ENCODE data around the gene SULF2. TPM values are rescaled to one million over a fixed set of nuclear protein-coding genes. Genes with fewer than 3 reads are reported as not detected.
A peak's percentile ranks its signal among the peaks of the same experiment; 100 is the strongest.

Gene SULF2
- total RNA-seq, 2 donors from 2014 or later: 4.2 to 6.5 TPM

DNA sequence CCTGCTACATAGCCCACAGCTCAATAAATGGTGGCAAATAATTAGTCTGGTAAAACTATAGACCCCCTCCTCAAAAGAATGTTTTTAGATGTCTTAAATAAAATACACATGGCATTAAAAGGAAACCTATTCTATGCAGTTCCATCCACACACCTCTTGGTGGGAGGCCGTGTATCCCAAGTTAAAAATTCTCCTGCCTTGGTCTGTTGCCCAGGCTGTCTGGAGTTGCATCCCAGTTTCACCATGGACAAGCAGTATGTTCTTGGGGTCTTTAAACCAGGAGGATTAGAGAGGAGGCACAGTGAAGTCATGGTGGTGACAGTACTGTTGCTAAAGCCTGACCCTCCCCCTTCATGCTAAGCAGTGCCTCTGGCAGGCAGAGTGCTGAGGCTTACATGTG is 95.5 kb downstream of the SULF2 start:
- DNase-seq (no peak), ATAC-seq (no peak)
- Mint-ChIP-seq H3K4me1 (peaks cover 5% of the 10 kb centered on the region), H3K36me3 (ENCODE audit: low read depth) (peaks cover 8% of the 10 kb centered on the region), H3K27ac (peak overlapping the region; percentile 29), H3K27me3 (peaks cover 26% of the 10 kb centered on the region), H3K4me3 (no peak overlapping the region)
- no peaks in the 10 kb centered on the region for H3K9me3 ChIP-seq (ENCODE audit: control insufficient read depth, low read length, poor library complexity, severe bottlenecking)

DNA sequence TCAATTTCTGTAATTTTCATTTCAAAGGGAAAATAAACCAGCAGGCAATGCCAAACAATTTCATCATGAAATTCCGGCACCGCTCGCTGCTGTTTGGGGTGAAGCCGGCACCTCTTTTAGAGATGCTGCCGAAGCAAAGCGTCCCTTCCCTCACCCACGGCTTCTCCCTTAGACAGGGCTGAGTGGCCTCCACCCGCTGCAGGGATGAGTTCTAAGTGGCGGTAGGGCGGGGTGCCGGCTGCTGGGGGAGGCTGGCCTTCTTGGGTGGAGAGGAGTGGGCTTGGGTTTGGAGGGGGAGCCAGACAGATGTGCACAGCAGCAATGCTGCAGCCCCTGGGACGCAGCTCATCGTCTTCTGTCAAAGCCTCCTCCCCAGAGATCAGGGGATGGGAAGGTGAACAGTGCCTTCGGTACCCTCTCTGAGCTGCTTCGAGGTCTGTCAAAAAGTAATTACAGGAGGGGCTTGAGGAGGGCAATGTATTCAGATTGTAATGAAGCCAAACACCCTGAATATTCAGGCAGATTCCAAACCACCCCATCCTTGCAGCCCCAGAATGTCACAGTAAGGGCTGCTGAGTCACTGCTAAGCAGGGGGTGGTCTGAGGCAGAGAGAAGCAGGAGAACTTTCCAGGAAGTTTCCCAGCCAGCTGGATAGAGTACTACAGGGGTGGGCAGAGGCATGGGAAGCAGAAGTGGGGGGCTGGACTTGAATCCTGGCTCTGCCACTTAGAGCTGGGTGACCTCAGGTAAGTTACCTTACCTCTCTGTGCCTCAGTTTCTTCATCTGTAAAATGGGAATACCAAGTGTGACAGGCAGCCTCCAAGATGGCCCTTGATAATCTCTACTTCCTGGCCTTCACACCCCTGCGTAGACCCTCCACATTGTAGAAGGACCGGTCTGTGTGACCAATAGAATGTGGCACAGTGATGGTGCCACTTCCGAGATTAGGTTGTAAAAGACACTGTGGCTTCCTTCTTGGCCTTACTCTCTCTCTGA is 96.6 kb downstream of the SULF2 start:
- Mint-ChIP-seq H3K27me3 (peaks cover 26% of the 10 kb centered on the region), H3K4me1 (peaks cover 5% of the 10 kb centered on the region), H3K36me3 (ENCODE audit: low read depth) (peaks cover 8% of the 10 kb centered on the region), H3K4me3 (no peak overlapping the region), H3K27ac (no peak overlapping the region)
- H3K9me3 ChIP-seq (ENCODE audit: control insufficient read depth, low read length, poor library complexity, severe bottlenecking): no peaks in the 10 kb centered on the region
- DNase-seq: no peak
- ATAC-seq: no peak

DNA sequence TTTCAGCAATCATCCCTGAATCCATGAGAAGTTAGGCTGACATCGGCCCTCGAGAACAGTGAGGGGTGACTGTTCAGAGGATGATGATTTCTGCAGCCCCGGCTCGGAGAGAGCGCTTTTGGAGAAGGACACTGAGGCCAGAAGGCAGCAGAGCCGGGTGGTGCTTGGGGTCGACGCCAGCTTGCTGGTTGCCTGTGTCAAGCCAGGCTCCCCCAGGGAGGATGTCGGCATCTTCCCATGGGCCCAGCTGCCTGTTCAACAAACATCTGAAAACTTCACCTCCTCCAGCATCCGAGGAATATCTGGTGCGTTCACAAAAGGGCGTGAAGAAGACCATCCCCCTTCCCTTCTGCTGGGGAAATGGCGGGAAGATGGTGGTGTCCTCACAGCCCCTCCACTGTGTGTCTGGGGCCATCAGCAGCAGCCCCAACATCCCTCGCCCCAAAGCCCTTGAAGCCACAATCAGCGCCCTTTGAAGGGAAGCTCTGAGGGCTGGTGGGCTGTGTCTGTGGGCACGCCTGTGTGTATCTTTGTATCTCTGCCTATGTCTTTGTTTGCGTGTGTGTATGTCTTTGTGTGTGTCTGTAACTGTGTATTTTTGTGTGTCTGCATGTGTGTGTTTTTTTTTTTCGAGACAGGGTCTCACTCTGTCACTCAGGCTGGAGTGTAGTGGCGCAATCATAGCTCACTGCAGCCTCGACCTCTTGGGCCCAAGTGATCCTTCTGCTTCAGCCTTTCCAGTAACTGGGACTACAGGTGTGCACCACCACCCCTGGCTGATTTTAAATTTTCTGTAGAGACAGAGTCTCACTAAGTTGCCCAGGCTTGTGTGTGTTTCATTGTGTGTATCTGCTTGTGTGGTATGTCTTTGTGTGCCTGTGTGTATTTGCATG is 97.9 kb downstream of the SULF2 start:
- peaks cover 5% of the 10 kb centered on the region for H3K4me1 Mint-ChIP-seq
- no peak overlapping the region for H3K27ac Mint-ChIP-seq
- ATAC-seq (no peak), DNase-seq (no peak)
- H3K4me3 Mint-ChIP-seq: no peak overlapping the region
- no peaks in the 10 kb centered on the region for H3K9me3 ChIP-seq (ENCODE audit: control insufficient read depth, low read length, poor library complexity, severe bottlenecking)
- peaks cover 17% of the 10 kb centered on the region for H3K27me3 Mint-ChIP-seq
- peaks cover 8% of the 10 kb centered on the region for H3K36me3 Mint-ChIP-seq (ENCODE audit: low read depth)

DNA sequence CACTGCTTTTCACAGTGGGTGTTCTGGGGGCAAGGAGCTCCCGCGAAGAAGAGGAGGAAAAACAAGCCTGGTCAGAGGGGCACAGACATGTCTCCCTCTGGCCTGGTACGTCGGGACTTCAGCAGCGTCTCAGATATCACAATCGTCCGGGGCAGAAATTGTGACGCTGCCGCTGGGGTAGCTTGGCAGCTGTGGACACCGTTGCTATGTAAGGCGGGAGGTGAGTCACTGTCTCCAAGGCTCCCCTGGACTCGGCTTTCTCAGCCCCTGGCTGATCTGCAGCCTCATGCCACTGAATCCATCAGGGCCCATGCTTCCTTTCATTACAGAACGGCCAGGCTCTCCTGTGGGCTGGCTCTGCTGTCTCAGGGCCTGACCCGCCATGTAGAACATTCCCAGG is 98.7 kb downstream of the SULF2 start:
- no peak for DNase-seq
- Mint-ChIP-seq H3K27me3 (peaks cover 17% of the 10 kb centered on the region), H3K36me3 (ENCODE audit: low read depth) (peaks cover 8% of the 10 kb centered on the region), H3K4me1 (peaks cover 5% of the 10 kb centered on the region), H3K4me3 (no peak overlapping the region), H3K27ac (no peak overlapping the region)
- no peaks in the 10 kb centered on the region for H3K9me3 ChIP-seq (ENCODE audit: control insufficient read depth, low read length, poor library complexity, severe bottlenecking)
- ATAC-seq: no peak

DNA sequence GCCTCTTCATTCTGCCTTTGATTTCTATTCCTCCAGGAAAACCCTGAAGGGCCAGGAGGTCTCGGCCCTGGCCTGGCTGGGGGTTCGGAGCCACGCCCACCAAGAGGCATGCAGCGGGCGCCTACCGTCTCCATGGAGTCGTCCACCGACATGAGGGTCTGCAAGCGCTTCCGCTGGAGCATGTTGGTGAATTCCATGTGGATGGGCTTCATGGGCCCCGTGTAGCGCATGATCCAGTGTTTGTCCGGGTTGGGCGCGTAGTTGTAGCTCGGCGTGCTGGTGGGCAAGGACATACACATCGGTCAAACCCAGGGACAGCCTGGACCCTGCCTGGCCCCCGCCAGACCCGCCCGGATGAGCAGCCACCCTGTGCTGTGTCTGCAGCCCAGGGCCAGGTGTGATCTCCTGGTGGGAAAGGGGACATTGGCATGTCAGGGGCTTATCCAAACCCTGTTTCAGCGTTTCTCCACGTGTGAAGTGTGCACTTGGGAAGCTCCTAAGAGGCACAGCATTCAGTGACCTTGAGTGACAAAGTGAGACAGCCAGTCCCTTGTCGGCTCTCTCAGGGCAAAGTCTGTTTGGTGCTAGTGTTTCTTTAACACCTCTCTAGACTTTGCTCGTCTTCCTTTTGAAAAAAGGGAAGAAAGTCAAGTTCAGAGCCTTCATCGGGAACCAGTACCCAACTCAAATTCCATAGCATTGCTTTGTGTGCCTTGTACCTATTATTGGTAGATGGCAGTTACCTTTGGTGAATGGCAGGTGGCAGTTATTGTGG is 100.8 kb downstream of the SULF2 start:
- H3K27me3 Mint-ChIP-seq: peaks cover 9% of the 10 kb centered on the region
- H3K4me1 Mint-ChIP-seq: peaks cover 5% of the 10 kb centered on the region
- H3K36me3 Mint-ChIP-seq (ENCODE audit: low read depth): peaks cover 5% of the 10 kb centered on the region
- H3K9me3 ChIP-seq (ENCODE audit: control insufficient read depth, low read length, poor library complexity, severe bottlenecking): no peaks in the 10 kb centered on the region
- H3K4me3 Mint-ChIP-seq: no peak overlapping the region
- no peak overlapping the region for H3K27ac Mint-ChIP-seq
- DNase-seq: no peak
- no peak for ATAC-seq

DNA sequence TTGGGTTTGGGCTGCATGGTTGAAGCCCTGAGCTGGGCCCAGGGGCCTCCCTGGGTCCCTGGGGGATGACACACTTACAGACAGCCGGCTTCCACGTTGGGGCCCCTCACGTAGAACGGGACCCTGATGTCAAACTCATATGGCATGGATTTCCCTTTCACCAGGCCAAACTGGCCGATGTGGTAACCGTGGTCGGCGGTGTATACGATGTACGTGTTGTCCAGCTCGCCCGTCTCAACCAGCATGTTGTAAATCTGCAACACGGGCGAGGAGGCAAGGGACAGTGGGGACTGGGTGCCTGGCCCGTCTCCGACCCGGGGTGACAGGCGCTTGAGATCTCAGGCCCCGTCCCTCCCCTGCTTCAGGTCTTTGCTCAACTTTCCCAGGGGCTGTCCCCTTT is 102.4 kb downstream of the SULF2 start:
- no peaks in the 10 kb centered on the region for H3K9me3 ChIP-seq (ENCODE audit: control insufficient read depth, low read length, poor library complexity, severe bottlenecking)
- peaks cover 5% of the 10 kb centered on the region for H3K27me3 Mint-ChIP-seq
- ATAC-seq (no peak), DNase-seq (no peak)
- no peak overlapping the region for H3K4me3 Mint-ChIP-seq
- H3K36me3 Mint-ChIP-seq (ENCODE audit: low read depth): peaks cover 5% of the 10 kb centered on the region
- peaks cover 7% of the 10 kb centered on the region for H3K4me1 Mint-ChIP-seq
- H3K27ac Mint-ChIP-seq: no peak overlapping the region

DNA sequence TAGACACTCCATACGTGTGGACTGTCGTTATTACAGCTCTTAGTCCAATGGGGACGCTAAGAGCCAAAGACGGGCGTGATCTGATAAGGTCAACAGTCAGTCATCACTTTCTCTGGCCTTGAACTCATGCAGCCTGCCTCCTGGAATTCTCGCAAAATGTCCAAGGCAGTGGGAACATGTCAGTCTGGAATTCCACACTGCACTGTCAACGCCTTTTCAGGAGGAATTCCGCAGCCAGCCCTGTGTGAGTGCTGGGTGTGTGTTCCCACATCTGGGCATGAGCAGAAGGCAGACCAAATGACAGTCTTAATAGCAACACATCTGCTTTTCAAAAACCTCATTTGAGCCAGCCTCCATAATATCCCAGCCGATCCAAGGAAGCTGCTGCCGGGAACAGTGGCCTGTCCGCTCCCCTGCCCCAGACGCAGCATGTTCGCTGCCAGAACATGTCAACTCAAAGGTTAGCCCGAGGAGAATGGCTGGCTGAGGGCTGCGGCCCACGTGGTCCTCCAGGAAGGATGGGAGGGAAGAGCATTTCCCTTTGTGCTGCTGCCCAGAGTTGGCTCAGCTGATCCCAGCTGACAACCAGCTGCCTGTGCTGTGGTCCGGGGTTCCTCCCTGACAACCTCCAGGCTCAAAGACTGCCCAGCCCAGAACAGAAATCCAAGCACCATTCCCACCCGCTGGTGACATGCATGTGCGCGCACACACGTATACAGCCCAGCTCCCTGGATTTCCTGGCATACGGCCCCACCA is 103.1 kb downstream of the SULF2 start:
- ATAC-seq (no peak), DNase-seq (no peak)
- Mint-ChIP-seq H3K4me1 (peaks cover 3% of the 10 kb centered on the region), H3K27me3 (no peaks in the 10 kb centered on the region), H3K4me3 (no peak overlapping the region), H3K36me3 (ENCODE audit: low read depth) (no peaks in the 10 kb centered on the region), H3K27ac (no peak overlapping the region)
- no peaks in the 10 kb centered on the region for H3K9me3 ChIP-seq (ENCODE audit: control insufficient read depth, low read length, poor library complexity, severe bottlenecking)

DNA sequence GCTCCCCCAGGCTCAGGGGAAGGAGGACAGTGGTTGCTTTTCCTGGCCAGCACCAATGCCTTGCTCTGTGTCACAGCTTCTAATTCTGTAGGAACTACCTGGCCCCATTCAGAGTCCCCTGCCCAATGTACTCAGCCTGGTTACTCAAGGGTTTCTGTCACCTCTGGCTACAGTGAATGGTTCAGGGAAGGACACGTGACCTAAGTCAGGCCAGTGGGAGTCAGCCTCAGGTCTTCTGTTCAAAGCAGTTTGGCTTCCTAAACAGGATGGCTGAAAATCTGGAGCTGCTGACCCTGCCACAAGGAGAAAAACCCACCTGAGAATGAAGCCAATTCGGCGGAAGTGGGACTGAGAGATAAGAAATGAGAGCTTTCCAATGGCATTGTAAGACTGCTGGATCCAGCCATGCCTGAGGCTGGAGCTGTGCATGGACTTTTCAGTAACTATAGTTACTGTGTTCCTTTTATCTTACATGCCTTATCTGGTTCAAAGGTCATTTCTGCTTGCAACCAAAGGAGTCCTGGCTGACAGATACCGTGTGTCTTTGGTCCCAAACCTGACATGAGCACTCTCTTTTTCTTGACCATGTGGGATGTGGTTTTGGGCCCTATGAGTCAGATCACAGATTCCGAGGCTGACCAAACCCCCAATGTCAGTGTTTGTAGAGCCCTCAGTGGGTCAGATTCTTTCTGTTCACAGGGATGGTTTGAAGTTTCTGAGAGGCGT is 104.3 kb downstream of the SULF2 start:
- no peaks in the 10 kb centered on the region for H3K9me3 ChIP-seq (ENCODE audit: control insufficient read depth, low read length, poor library complexity, severe bottlenecking)
- Mint-ChIP-seq H3K36me3 (ENCODE audit: low read depth) (no peaks in the 10 kb centered on the region), H3K4me3 (no peak overlapping the region), H3K4me1 (peaks cover 3% of the 10 kb centered on the region), H3K27ac (no peak overlapping the region), H3K27me3 (no peaks in the 10 kb centered on the region)
- ATAC-seq: no peak
- DNase-seq: no peak

DNA sequence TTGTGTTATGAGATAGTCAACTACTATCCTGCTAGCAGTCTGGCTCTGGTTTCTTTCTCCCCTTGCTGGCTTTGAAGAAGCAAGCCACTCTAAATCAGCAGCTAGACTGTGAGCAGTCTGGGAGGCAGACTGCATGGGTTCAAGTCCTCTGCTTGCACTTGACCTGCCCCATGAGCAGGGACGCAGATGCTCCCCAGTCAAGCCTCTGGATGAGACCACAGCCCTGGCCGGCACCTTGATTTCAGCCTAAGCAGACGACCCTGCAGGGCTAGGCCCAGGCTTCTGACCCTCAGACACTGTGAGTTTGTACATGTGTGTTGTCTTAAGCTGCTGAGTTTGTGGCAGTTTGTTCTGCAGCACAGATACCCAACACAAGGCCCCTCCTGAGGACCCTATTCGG is 105.8 kb downstream of the SULF2 start:
- DNase-seq: no peak
- H3K9me3 ChIP-seq (ENCODE audit: control insufficient read depth, low read length, poor library complexity, severe bottlenecking): no peaks in the 10 kb centered on the region
- Mint-ChIP-seq H3K36me3 (ENCODE audit: low read depth) (no peaks in the 10 kb centered on the region), H3K4me3 (no peak overlapping the region), H3K4me1 (peaks cover 3% of the 10 kb centered on the region), H3K27ac (peak overlapping the region; percentile 83), H3K27me3 (no peaks in the 10 kb centered on the region)
- no peak for ATAC-seq

DNA sequence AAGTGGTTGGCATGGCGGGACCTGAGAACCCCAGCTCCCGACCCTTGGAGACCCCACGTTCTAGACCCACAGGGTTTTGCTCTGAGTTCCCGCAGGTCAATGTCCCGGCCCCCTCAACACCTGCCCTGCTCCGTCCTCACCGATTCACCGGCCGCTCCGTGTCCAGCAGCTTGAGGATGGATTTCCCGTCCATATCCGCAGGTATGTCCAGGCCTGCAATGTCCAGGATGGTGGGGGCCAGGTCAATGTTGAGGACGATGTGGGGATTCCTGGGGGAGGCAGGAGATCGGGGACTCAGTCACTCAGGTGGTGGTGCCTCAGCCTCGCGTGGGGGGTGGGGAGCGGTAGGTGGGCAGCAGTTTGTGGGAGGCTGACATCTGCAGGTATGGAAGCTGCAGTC is 106.7 kb downstream of the SULF2 start:
- no peak overlapping the region for H3K4me3 Mint-ChIP-seq
- H3K27ac Mint-ChIP-seq: no peak overlapping the region
- H3K9me3 ChIP-seq (ENCODE audit: control insufficient read depth, low read length, poor library complexity, severe bottlenecking): no peaks in the 10 kb centered on the region
- H3K4me1 Mint-ChIP-seq: peaks cover 3% of the 10 kb centered on the region
- no peak for ATAC-seq
- H3K27me3 Mint-ChIP-seq: no peaks in the 10 kb centered on the region
- no peak for DNase-seq
- no peaks in the 10 kb centered on the region for H3K36me3 Mint-ChIP-seq (ENCODE audit: low read depth)

DNA sequence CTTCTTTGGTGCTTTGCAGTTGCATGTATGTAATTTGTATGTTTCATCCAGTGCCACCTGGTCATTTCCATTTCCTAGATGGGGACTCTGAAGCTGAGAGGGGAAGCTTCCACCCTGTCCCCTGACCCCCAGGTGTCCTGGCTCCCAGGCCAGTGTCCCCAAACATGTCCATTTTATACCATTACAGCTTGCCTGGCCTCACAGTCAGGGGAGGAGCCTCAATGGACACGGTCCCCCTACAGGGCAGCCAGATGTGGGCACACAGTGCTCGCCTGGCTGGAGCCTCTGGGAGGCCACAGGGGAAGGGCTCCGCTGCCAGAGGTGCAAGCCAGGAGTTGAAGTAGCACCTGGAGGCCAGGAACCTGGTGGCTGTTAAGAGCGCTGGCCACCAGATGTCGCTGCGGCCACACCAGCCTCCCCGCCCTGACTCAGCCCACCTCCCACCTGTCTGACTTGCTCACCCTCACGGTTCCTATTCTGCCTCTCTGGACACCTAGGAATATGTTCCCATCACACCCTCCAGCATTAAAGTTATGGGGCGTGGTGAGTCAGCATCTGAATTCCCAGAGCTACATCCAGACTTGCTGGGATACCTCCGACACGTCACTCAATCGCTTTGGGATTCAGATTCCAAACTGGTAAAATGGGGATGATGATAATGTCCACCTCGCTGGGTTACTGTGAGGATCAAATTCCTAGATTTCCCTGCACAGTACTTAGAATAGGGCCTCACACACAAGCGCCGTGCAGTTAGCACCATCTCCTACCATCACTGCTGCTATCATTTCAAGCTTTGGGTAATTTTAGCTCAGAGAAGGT is 107.4 kb downstream of the SULF2 start:
- Mint-ChIP-seq H3K4me3 (no peak overlapping the region), H3K4me1 (peaks cover 3% of the 10 kb centered on the region), H3K36me3 (ENCODE audit: low read depth) (no peaks in the 10 kb centered on the region), H3K27ac (no peak overlapping the region), H3K27me3 (no peaks in the 10 kb centered on the region)
- DNase-seq: peak; percentile 23 to 37 (median 25)
- no peaks in the 10 kb centered on the region for H3K9me3 ChIP-seq (ENCODE audit: control insufficient read depth, low read length, poor library complexity, severe bottlenecking)
- ATAC-seq: peak; percentile 76
